Fibroblast of skin of abdomen (primary cell): ENCODE measurements around the gene PTPN22.

Source experiments
- DNase-seq: peaks from one replicate; pipeline ENCODE4 v3.0.0-alpha.2; 2013

PTPN22 gene

DNA sequence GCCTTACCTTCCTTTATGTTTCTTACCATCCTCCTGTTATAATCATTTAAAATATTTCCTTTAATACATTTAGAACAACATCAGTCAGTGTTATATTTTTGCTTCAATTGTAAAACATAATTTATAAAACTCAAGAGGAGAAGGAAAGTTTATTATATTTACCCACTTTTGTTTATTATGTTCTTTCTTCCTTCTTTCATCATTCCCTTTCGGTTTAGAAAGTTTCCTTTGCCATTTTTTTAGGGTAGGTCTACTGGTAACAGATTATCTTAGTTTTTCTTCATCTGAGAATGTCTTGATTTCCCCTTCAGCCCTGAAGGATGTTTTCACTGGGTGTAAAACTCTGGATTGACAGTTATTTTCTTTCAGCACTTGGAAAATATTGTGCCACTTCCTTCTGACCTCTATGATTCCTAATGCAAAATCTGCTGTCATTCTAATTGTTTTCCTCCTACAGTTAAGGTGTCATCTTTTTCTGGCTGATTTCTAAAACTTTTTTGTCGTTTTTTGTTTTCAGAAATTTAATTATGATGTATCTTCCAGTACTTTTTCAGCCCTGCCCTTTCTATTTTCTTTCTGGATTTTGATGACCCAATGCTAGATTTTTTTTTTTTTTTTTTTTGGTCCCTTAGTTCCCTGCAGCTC, 25.0 kb downstream of the PTPN22 start:
- DNase-seq, result no peak

DNA sequence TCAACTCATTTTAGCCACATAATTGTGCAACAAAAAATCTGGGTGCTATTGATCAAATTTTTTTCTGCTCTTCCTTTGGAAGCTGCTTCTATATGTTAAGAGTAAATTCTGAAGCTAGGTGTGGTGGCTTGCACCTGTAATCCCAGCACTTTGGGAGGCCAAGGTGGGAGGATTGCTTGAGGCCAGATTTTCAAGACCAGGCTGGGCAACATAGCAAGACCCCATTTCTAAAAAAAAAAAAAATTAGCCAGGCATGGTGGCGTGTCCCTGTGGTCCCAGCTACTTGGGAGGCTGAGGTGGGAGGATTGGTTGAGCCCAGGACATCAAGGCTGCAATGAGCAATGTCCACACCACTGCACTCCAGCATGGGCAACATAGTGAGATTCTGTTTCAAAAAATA, 35.0 kb downstream of the PTPN22 start:
- DNase-seq, result no peak

DNA sequence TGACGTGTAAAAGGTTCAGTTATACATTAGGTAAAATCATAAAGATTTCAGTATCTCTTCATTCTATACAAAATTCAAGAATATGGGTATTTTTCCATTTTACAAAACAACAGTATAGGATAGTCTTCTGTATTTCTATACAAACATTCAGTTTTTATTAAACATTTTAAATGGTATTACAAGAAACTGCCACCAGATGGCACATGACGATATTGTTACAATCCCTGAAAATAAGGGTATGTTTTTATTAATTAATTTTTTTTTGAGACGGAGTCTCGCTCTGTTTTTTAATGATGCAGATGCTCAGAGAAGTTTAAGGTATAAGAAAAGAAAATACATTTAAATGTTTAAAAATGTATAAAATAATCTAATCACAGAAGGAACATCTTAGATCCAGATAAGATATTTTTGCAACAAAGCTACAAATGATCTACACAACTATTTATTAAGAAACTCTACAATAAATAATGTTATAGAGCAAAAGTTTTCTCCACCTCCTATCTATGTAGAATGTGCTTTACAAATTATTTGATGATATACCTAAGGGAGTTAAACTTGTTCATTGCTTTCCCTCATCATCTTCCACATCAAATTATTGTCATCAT, 35.7 kb downstream of the PTPN22 start:
- peak; percentile 53 for DNase-seq

- no peak for DNase-seq
Observed at GRCh38 chr1:113834716-113835115, 36.8 kb downstream of the PTPN22 start.

DNA sequence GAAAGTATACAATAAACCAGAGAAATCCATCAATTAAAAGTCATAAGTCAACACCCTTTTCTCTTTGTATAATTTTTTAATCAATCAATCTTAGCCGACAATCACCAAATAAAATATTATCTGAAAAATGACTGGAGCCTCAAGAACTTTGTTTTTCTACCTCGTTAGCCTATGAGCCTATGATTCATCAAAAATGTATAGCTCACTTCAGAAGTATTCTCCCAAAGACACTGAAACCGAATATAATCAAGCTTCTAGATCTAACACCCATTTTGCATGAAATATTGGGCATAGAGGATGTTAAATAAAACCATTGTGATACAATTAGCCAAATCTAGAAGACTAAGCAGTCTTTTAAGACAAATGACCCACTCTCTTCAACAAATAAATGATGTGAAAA, 41.5 kb downstream of the PTPN22 start:
- DNase-seq, result peak; percentile 61

- no peak for DNase-seq
Observed at GRCh38 chr1:113821916-113822315, 49.6 kb downstream of the PTPN22 start.

GRCh38 chr1:113818578-113818977, 52.9 kb downstream of the PTPN22 start:
- no peak for DNase-seq

DNA sequence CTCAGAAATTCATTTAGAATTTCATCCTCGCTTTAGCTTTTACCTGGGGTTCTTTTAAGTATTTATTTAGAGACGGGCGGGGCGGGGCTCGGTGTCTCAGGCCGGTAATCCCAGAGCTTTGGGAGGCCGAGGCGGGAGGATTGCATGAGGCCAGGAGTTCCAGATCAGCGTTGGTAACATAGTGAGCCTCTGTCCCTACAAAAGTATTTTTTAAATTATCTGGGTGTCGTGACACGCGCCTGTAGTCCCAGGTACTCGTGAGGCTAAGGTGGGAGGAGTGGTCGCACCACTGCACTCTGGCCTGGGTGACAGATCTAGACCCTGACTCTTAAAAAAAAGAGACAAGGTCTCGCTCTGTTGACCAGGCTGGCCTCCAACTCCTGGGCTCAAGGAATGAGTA, 58.3 kb downstream of the PTPN22 start:
- DNase-seq, result no peak

GRCh38 chr1:113812661-113813135, 58.8 kb downstream of the PTPN22 start:
- DNase-seq, result no peak

- peak; percentile 100 for DNase-seq
Observed at GRCh38 chr1:113811888-113812660, 59.4 kb downstream of the PTPN22 start, which contains the start of gene RSBN1. Gene RSBN1, minus strand, starts transcription at chr1:113812476. Its CDS starts 64 bp downstream, at chr1:113812412.

DNA sequence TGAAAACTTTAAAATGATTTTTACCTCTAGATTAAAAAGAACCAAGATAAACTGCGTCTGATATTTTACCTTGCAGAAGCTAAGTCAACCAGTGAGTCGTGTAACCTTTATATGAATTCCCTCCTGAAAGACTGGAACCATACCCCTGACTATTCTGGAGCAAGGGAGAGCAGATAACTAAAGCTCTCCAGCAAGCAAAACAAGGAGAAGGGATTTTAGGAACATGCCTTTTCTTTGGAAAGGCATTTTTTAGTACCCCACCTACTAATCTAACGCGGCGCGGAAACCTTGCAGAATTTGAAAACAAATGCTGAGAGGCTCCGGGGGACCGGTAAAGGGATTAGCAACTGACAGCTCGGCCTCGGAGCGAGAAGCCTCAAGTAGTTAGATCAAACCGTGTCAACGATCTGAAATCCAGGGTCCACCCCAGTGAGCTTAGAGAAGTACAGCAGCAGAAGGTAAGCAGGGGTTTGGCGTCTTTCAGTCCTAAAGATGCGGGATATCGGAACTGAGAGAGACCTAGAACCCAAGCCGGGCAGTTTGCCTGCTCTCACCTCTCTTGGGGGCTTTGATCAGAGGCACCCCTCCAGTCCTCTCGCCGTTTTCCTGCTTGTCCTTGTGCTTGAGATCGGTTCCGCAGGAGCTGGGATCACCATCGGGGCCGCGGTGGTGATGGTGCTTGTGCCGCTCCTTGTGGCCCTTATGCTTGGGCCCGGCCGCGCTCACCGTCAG, 60.2 kb downstream of the PTPN22 start:
- no peak for DNase-seq

GRCh38 chr1:113809670-113810602, 61.6 kb downstream of the PTPN22 start:
- no peak for DNase-seq

DNA sequence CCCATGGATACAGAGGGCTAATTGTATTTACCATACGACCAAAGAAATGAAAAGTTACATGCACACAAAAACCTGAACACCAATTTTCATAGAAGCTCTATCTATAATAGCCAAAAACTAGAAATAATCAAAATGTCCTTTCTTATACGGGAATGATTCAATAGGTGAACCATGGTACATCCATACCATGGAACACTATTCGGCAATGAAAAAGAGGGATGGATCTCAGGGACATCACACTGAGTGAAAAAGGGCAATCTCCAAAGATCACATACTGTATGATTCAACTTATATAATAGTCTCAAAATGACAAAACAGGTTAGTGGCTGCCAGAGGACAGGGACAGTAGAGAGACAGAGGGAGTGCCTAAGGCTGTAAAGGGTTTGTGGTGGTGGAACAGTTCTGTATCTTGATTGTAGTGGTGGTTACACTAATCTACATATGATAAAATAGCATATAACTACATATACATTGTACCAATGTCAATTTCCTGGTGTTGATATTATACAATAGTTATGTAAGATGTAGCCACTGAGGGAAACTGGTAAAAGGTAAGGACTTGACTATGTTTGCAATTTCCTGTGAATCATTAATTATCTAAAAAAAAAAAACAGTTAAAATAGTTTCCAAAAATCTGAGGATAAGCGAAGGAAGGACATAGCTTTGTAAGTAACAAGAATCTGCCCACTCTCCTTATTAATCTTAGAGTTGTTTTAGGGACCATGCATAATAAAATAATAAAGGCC, 62.9 kb downstream of the PTPN22 start:
- no peak for DNase-seq

DNA sequence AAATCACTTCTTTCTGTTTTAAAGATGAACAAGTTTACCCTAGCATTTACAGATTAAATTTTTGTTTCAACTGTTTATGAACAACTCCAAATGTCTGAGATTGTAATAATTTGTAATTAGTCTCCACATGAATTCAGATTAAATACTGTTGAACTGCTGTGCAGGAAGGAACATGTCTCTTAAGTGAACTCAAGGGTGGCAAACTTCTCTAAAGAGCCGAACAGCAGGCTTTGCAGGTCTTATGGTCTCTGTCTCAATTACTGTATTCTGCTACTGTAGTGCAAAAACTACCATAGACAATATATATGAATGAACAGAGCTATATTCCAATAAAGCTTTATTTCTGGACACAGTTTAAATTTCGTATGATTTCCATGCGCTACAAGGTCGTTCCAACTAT, 65.9 kb downstream of the PTPN22 start:
- DNase-seq, result no peak

GRCh38 chr1:113805256-113805531, 66.3 kb downstream of the PTPN22 start:
- no peak for DNase-seq

DNA sequence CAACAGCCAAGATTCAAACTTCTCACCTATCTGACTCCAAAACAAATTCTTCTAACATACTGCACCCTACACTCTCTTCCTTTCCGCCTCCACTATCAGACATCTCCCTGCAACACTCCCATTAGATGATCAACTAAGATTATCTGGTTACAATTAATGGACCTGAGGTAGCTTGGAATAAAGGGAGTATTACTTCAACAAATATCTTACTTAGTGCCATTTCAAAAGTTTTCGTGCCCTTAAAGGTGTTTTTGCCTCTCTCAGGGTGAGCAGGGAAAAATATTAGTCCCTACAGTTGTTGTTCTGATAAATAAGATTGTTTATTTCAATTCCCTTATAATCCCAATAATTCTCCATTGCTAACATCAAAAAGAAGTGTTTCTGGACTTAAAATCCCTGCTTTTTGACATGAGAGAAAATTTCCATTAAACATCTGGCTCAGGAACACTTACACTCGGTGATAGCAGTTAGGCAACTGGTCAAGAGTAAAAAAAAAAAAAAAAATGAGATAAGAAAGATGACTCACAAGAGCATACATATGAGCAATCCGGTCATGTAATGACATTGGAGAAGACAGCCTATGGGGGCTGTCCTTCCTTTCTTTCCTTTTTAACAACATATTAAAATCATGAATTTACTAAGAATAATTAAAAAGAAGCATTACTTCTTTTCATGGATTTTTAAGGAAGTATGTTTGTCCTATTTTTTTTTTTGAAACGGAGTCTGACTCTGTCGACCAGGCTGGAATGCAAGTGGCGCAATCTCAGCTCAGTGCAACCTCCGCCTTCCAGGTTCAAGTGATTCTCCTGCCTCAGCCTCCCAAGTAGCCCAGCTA, 66.9 kb downstream of the PTPN22 start:
- peak; percentile 57 for DNase-seq

- DNase-seq, result no peak
Observed at GRCh38 chr1:113802367-113803007, 69.0 kb downstream of the PTPN22 start.

- DNase-seq, result no peak
Observed at GRCh38 chr1:113800487-113800886, 71.0 kb downstream of the PTPN22 start.

- DNase-seq, result no peak
Observed at GRCh38 chr1:113797472-113797871, 74.0 kb downstream of the PTPN22 start.
